Bronchial epithelial cell (primary cell): Measurements from ENCODE around the gene ETV5. TPM values are rescaled to one million over a fixed set of nuclear protein-coding genes. Genes with fewer than 3 reads are reported as not detected.

Experiments
- DNase-seq: peaks from one replicate; pipeline ENCODE4 v3.0.0-alpha.2; 2010; ENCODE audit warnings: low read depth
- FAIRE-seq: peaks from 2 replicates; lab custom pipeline; 2011; peaks lifted over from hg19 to GRCh38; lab: Jason Lieb, UNC
- H3K27me3 ChIP-seq: 2 replicates; pipeline ENCODE4 v1.5.1; 2011; ENCODE audit warnings: low read length; ENCODE audit not compliant: control insufficient read depth, insufficient read depth
- H3K36me3 ChIP-seq: 2 replicates; pipeline ENCODE4 v1.5.1; 2011; ENCODE audit warnings: low read length; ENCODE audit not compliant: control insufficient read depth, insufficient read depth
- H3K4me3 ChIP-seq: 2 replicates; pipeline ENCODE4 v1.5.1; 2011; ENCODE audit warnings: mild to moderate bottlenecking, low read depth, low read length, control low read depth
- CTCF ChIP-seq: IDR thresholded peaks from 2 replicates; pipeline ENCODE4 v1.5.1; 2011; ENCODE audit warnings: mild to moderate bottlenecking, moderate library complexity, low read length, control low read depth, inconsistent platforms; ENCODE audit not compliant: insufficient read depth, severe bottlenecking
- total RNA-seq: library from RNA; depleted of rRNA; stranded (reverse); fragments of >200 nt; gene quantifications from 2 replicates; pipeline ENCODE4 v1.2.1, GENCODE V29; 2014

ETV5 gene
- total RNA-seq, 1 donor from 2014 or later = 12.9 TPM

DNA sequence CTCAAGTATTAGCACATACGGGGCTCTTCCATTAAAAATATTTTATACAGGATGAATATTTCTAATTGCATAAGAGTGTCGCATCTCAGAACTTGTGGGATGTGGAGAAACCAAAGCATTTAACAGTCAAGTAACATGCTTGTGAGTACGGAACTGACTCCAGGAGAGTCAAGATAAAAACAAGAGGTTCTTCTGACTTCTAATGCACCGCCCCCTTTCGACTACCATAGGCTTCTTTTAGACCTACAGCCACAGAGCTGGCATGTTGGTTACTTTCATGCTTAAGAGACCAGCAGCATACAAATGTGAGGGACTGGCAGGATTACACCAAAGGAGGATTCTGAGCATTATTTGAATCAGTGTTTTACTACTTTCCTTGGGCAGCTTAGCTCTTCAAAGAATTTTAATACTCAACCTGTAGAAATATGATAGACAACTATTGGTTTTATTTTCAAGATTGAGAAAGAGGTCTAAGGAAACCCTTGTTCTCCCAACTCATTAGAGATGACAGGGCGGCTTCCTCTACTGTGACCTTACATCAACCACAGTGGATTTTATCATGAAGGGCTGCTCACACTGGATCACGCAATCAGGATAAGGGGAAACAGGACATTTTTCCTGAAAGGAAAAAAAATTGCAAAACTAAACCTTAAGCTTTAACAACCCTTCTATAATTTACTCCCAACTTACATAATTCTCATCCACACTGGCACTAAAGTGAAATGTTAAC, 14.0 kb downstream of the ETV5 start:
- no peaks in the 10 kb centered on the region for H3K36me3 ChIP-seq
- no peak for TF ChIP-seq CTCF
- no peak overlapping the region for H3K4me3 ChIP-seq
- no peak for FAIRE-seq
- H3K27me3 ChIP-seq = no peaks in the 10 kb centered on the region
- DNase-seq = no peak

DNA sequence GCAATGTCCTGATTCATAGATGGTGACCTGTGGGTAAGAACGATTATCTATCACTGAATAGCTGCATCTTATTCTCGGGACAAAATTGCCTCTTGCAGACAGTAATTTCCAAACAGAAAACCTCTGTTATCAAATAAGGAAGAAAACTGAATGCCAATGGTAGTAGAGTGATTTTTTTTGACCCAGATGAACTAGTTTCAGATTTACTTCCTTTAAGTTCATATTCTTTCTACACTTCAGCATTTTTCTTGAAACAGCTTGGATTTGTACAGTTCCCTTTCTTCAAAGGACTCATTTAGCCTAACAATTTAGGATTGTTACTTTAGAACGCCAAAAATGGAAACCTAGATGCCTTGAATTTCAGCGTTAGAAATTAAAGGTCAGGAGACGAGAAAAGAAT, 14.6 kb downstream of the ETV5 start:
- no peak for FAIRE-seq

GRCh38 chr3:186093271-186093900, 15.5 kb downstream of the ETV5 start:
- TF ChIP-seq CTCF = no peak
- no peaks in the 10 kb centered on the region for H3K27me3 ChIP-seq
- no peak overlapping the region for H3K4me3 ChIP-seq
- H3K36me3 ChIP-seq = no peaks in the 10 kb centered on the region
- no peak for DNase-seq
- FAIRE-seq = no peak

More for the DNA sequence above, 14.6 kb downstream of the ETV5 start:
- Histone ChIP-seq H3K36me3 (no peaks in the 10 kb centered on the region), H3K4me3 (no peak overlapping the region), H3K27me3 (no peaks in the 10 kb centered on the region)
- TF ChIP-seq CTCF = no peak
- DNase-seq = no peak

- H3K27me3 ChIP-seq = no peaks in the 10 kb centered on the region
Measured at GRCh38 chr3:186092360-186093070, 16.4 kb downstream of the ETV5 start.

DNA sequence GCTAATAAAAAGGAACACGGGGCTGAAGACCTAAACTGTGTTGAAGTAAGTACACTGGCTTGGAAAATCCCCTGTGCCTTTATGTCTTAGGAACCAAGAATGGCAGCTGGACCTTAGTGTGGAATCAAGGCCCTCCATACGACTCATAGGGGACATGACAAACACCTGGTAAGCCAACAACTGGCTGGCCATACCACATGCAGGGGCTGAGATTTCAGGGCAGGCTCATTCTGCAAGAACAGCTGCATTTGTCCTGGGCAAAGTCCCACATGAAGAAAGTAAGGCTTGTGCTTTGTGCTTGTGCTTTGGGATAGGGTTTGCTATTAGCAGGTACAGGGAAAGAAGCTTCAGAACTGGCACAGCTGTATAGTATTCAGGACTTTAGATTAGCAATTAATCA, 18.0 kb downstream of the ETV5 start:
- no peak for DNase-seq
- TF ChIP-seq CTCF = no peak
- Histone ChIP-seq H3K4me3 (no peak overlapping the region), H3K27me3 (no peaks in the 10 kb centered on the region), H3K36me3 (no peaks in the 10 kb centered on the region)
- no peak for FAIRE-seq

More at GRCh38 chr3:186092360-186093070, 16.4 kb downstream of the ETV5 start:
- Histone ChIP-seq H3K36me3 (no peaks in the 10 kb centered on the region), H3K4me3 (no peak overlapping the region)
- DNase-seq = no peak
- TF ChIP-seq CTCF = no peak
- no peak for FAIRE-seq
